ENCODE measurements around the gene NPY2R. TPM values are rescaled to one million over a fixed set of nuclear protein-coding genes. Genes with fewer than 3 reads are reported as not detected.

Gene NPY2R, protein sequence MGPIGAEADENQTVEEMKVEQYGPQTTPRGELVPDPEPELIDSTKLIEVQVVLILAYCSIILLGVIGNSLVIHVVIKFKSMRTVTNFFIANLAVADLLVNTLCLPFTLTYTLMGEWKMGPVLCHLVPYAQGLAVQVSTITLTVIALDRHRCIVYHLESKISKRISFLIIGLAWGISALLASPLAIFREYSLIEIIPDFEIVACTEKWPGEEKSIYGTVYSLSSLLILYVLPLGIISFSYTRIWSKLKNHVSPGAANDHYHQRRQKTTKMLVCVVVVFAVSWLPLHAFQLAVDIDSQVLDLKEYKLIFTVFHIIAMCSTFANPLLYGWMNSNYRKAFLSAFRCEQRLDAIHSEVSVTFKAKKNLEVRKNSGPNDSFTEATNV
- total RNA-seq = under 1 TPM in 2 of 4 donors, not detected in 2; 0.33 to 0.39 TPM

DNA sequence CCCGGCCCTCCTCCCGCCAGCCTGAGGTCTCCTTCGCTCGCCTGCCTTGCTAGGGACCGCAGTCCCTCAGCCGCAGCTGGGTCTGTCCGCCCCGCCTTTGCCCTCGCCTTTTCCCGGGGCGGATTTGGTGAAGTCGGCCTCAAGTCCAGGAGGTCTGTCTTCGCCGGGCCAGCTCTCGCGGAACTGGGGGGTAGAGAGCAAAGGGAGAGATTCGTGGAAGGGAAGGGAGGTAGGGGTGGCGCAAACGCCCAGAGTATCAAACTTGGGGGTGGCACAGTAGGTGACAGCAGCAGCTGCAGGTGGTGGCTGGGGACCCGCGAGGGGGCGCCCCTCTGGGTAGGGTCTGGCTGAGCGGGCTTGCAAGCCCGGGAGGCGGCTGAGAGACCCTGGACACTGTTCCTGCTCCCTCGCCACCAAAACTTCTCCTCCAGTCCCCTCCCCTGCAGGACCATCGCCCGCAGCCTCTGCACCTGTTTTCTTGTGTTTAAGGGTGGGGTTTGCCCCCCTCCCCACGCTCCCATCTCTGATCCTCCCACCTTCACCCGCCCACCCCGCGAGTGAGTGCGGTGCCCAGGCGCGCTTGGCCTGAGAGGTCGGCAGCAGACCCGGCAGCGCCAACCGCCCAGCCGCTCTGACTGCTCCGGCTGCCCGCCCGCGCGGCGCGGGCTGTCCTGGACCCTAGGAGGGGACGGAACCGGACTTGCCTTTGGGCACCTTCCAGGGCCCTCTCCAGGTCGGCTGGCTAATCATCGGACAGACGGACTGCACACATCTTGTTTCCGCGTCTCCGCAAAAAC lies at the start of gene NPY2R:
Gene NPY2R (plus strand): TSS at position 379 of the 797 bp plus-strand sequence. CDS start 5,304 bp downstream, outside the sequence.
- intact Hi-C loops (cut with DNase I) = no loop called here
- Histone ChIP-seq H3K36me3 (no peaks in the 10 kb centered on the region), H3K4me3 (peak within 1 kb of the TSS; percentile 2 to 30 (median 30)), H3K9me3 (no peaks in the 10 kb centered on the region), H3K27ac (replicated peaks in 1 of 4) (no peak within 1 kb of the TSS), H3K4me1 (peaks cover 5 to 16% (median 16%) of the 10 kb centered on the region in 4 donors), H3K27me3 (peaks cover 0 to 45% (median 7%) of the 10 kb centered on the region in 4 donors)
- TF ChIP-seq POLR2A (IDR thresholded peaks at IDR 0.05; ENCODE audit: low read depth) = no peak
- TF ChIP-seq POLR2AphosphoS5 (IDR thresholded peaks at IDR 0.05) = no peak
- no peak for TF ChIP-seq EP300 (IDR thresholded peaks at IDR 0.05)
- TF ChIP-seq, protein P1, sequence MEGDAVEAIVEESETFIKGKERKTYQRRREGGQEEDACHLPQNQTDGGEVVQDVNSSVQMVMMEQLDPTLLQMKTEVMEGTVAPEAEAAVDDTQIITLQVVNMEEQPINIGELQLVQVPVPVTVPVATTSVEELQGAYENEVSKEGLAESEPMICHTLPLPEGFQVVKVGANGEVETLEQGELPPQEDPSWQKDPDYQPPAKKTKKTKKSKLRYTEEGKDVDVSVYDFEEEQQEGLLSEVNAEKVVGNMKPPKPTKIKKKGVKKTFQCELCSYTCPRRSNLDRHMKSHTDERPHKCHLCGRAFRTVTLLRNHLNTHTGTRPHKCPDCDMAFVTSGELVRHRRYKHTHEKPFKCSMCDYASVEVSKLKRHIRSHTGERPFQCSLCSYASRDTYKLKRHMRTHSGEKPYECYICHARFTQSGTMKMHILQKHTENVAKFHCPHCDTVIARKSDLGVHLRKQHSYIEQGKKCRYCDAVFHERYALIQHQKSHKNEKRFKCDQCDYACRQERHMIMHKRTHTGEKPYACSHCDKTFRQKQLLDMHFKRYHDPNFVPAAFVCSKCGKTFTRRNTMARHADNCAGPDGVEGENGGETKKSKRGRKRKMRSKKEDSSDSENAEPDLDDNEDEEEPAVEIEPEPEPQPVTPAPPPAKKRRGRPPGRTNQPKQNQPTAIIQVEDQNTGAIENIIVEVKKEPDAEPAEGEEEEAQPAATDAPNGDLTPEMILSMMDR (IDR thresholded peaks at IDR 0.05) = no peak
- WGBS = 8% methylated on average over 20 of the region's 55 CpGs
- no peak for DNase-seq (ENCODE audit: extremely low spot score)

DNA sequence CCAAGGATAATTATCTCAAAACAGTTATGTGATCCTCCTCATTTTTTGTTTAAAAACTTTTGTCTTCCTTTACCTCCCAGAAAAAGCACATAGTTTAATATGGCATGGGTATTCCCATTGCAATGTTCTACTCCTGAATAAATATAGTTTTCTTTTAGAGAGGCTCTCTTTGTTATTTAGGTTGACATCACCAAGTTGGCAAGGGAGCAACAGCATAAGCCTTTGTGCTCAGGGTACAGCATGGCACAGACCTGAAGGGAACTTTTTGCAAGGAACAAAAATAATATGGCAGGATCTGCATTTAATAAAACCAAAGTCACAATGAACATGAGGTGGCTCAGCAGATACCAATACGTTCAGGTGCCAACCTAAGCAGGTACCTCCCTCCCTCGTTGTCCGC lies 47.1 kb upstream of the NPY2R start:
- 93% methylated on average over 3 of the region's 3 CpGs for WGBS
- Histone ChIP-seq H3K4me1 (no peaks in the 10 kb centered on the region), H3K36me3 (no peaks in the 10 kb centered on the region), H3K9me3 (no peaks in the 10 kb centered on the region), H3K27me3 (no peaks in the 10 kb centered on the region), H3K4me3 (no peak overlapping the region), H3K27ac (replicated peaks in 1 of 4) (no peak overlapping the region)
- TF ChIP-seq EP300 (IDR thresholded peaks at IDR 0.05) (no peak), POLR2A (IDR thresholded peaks at IDR 0.05; ENCODE audit: low read depth) (no peak), POLR2AphosphoS5 (IDR thresholded peaks at IDR 0.05) (no peak)
- TF ChIP-seq, protein P1 (IDR thresholded peaks at IDR 0.05) = no peak
- no peak for DNase-seq (ENCODE audit: extremely low spot score)
- intact Hi-C loops (cut with DNase I) = no loop called here

DNA sequence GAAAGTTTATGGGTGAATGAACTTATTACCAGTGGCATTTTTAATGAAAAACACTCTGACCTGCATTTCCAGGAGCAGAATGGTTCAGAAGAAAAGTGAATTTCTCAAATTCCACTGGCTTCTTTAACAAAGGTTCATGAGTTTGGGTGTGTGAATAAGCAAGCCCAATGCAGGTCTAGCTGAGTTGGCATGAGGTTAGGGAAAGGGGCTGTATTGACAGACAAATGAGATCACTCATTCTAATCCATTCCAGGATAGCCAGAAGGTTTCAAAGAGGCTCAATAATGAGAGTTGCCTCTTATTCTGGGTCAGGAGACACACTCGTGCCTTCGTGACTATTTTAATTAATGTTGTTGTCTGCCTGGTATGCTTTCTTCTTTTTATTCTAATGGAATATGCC lies 43.7 kb upstream of the NPY2R start:
- WGBS = 82% methylated on average over 2 of the region's 2 CpGs
- H3K4me3 ChIP-seq = no peak overlapping the region
- H3K36me3 ChIP-seq = no peaks in the 10 kb centered on the region
- H3K9me3 ChIP-seq = peaks cover 0 to 4% (median 0%) of the 10 kb centered on the region in 4 donors
- H3K27ac ChIP-seq (replicated peaks in 1 of 4) = no peak overlapping the region
- no peak for DNase-seq (ENCODE audit: extremely low spot score)
- no peaks in the 10 kb centered on the region for H3K4me1 ChIP-seq
- no peaks in the 10 kb centered on the region for H3K27me3 ChIP-seq
- intact Hi-C loops (cut with DNase I) = no loop called here
- TF ChIP-seq, protein P1 (IDR thresholded peaks at IDR 0.05) = no peak
- no peak for TF ChIP-seq POLR2A (IDR thresholded peaks at IDR 0.05; ENCODE audit: low read depth)
- no peak for TF ChIP-seq EP300 (IDR thresholded peaks at IDR 0.05)
- TF ChIP-seq POLR2AphosphoS5 (IDR thresholded peaks at IDR 0.05) = no peak

DNA sequence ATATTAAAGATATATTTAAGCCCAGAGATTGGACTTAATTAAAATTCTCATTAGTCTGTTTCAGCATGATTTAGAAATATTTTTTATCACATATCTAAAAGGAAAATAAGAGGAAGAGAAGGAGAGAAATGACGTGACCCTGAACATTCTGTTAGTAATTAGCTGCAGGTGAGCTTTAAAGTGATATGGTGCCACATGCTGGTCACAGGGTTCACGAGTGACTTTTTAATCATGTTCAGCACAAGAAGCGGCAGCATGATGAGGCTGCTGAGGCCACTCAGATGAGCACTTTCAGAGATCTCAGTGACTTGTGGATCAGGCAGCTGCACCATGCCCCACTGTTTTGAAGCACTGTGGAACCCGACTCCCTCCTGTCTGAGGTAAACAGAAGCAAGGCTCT lies 37.9 kb upstream of the NPY2R start:
- H3K27ac ChIP-seq (replicated peaks in 1 of 4) = no peak overlapping the region
- DNase-seq (ENCODE audit: extremely low spot score) = no peak
- intact Hi-C loops (cut with DNase I) = no loop called here
- 76% methylated on average over 4 of the region's 4 CpGs for WGBS
- H3K27me3 ChIP-seq = no peaks in the 10 kb centered on the region
- H3K36me3 ChIP-seq = no peaks in the 10 kb centered on the region
- H3K4me3 ChIP-seq = no peak overlapping the region
- TF ChIP-seq POLR2AphosphoS5 (IDR thresholded peaks at IDR 0.05) (no peak), EP300 (IDR thresholded peaks at IDR 0.05) (no peak), POLR2A (IDR thresholded peaks at IDR 0.05; ENCODE audit: low read depth) (no peak)
- TF ChIP-seq, protein P1 (IDR thresholded peaks at IDR 0.05) = no peak
- H3K9me3 ChIP-seq = peaks cover 0 to 6% (median 0%) of the 10 kb centered on the region in 4 donors
- no peaks in the 10 kb centered on the region for H3K4me1 ChIP-seq
